HT-29 (cell line): Measurements from ENCODE around the gene CGNL1. TPM values are rescaled to one million over a fixed set of nuclear protein-coding genes. Genes with fewer than 3 reads are reported as not detected.

ENCODE experiments used
- DNase-seq: peaks from one replicate; pipeline ENCODE4 v3.0.0-alpha.2; 2015; ENCODE audit warnings: low spot score
- total RNA-seq: library from RNA; depleted of rRNA; stranded (reverse); fragments of >200 nt; shearing (Covaris generic); gene quantifications from 2 replicates; pipeline ENCODE4 v1.2.3, GENCODE V29; 2014

The CGNL1 gene
- total RNA-seq, 1 experiment from 2014 or later, result 0.36 TPM

GRCh38 chr15:57352535-57353316 lies 23.6 kb upstream of the CGNL1 start:
- DNase-seq, result no peak

GRCh38 chr15:57353317-57353804 lies 22.9 kb upstream of the CGNL1 start:
- no peak for DNase-seq

GRCh38 chr15:57354436-57355123 lies 21.7 kb upstream of the CGNL1 start:
- no peak for DNase-seq

GRCh38 chr15:57355259-57355658 lies 21.0 kb upstream of the CGNL1 start:
- DNase-seq, result no peak

GRCh38 chr15:57356178-57356577 lies 20.1 kb upstream of the CGNL1 start:
- DNase-seq, result no peak

- DNase-seq, result no peak
Observed at GRCh38 chr15:57356636-57357035, 19.7 kb upstream of the CGNL1 start.

- no peak for DNase-seq
Observed at GRCh38 chr15:57357799-57358198, 18.5 kb upstream of the CGNL1 start.

GRCh38 chr15:57358571-57358970 lies 17.7 kb upstream of the CGNL1 start:
- DNase-seq, result no peak

- no peak for DNase-seq
Observed at GRCh38 chr15:57363661-57364060, 12.6 kb upstream of the CGNL1 start.

- DNase-seq, result no peak
Observed at GRCh38 chr15:57364282-57365007, 11.9 kb upstream of the CGNL1 start.

GRCh38 chr15:57367556-57367955 lies 8.7 kb upstream of the CGNL1 start:
- DNase-seq, result no peak

GRCh38 chr15:57370929-57371328 lies 5.4 kb upstream of the CGNL1 start:
- DNase-seq, result no peak

- DNase-seq, result no peak
Observed at GRCh38 chr15:57373251-57373881, 2.9 kb upstream of the CGNL1 start.

GRCh38 chr15:57373882-57374276 lies 2.4 kb upstream of the CGNL1 start:
- no peak for DNase-seq

GRCh38 chr15:57376696-57377477 lies 582 bp downstream of the CGNL1 start:
- DNase-seq, result peak; percentile 22

- peak; percentile 58 for DNase-seq
Observed at GRCh38 chr15:57377478-57377847, 1.2 kb downstream of the CGNL1 start.

GRCh38 chr15:57379487-57379886 lies 3.2 kb downstream of the CGNL1 start:
- DNase-seq, result no peak

- DNase-seq, result no peak
Observed at GRCh38 chr15:57380854-57381253, 4.5 kb downstream of the CGNL1 start.

GRCh38 chr15:57382215-57382614 lies 5.9 kb downstream of the CGNL1 start:
- no peak for DNase-seq

- DNase-seq, result no peak
Observed at GRCh38 chr15:57382969-57383368, 6.7 kb downstream of the CGNL1 start.

GRCh38 chr15:57384024-57384423 lies 7.7 kb downstream of the CGNL1 start:
- DNase-seq, result no peak
